IMR-90 (cell line): Measurements from ENCODE around the gene ATP2B2. TPM values are rescaled to one million over a fixed set of nuclear protein-coding genes. Genes with fewer than 3 reads are reported as not detected.

ENCODE experiments used
- ATAC-seq: fragments of 200-7000 bp; cut with Tn5 transposase; 2 replicates; pipeline ENCODE4 v1.9.1; 2020; ENCODE audit warnings: low read depth, mild to moderate bottlenecking, moderate library complexity
- BruUV-seq: library from RNA; stranded (reverse); fragments of 400-500 nt; replicated peaks from 2 replicates; lab custom pipeline; 2021; lab: Mats Ljungman, UMichigan
- CTCF ChIA-PET: fragments of 300-600 bp; formaldehyde crosslinking; extraction: SDS; loops from one replicate; lab custom pipeline; 2021; ENCODE audit warnings: antibody characterized with exemption; lab: Yijun Ruan, JAX
- POLR2A ChIA-PET: fragments of 300-600 bp; sonication (Branson Sonifier 250); formaldehyde crosslinking; loops from one replicate; lab custom pipeline; 2022; ENCODE audit warnings: antibody characterized with exemption; ENCODE audit not compliant: unreplicated experiment; lab: Charles Lee
- DNase-seq: peaks from one replicate; pipeline ENCODE4 v3.0.0; 2013
- H2AFZ ChIP-seq: replicated peaks from 2 replicates; pipeline ENCODE3; 2013; ENCODE audit warnings: low read length, mild to moderate bottlenecking; ENCODE audit not compliant: poor library complexity
- H2AK5ac ChIP-seq: 2 replicates; pipeline ENCODE4 v1.6.1; 2013; ENCODE audit warnings: low read depth, low read length, inconsistent platforms
- H2AK9ac ChIP-seq: replicated peaks from 2 replicates; pipeline ENCODE3; 2013; ENCODE audit warnings: mild to moderate bottlenecking, low read depth, low read length, moderate library complexity; ENCODE audit not compliant: poor library complexity
- H2BK120ac ChIP-seq: 2 replicates; pipeline ENCODE4 v1.6.1; 2013; ENCODE audit warnings: low read depth, low read length, inconsistent platforms
- H2BK15ac ChIP-seq: 3 replicates; pipeline ENCODE4 v1.6.1; 2013; ENCODE audit warnings: low read depth, low read length, inconsistent platforms
- H2BK20ac ChIP-seq: 2 replicates; pipeline ENCODE4 v1.6.1; 2013; ENCODE audit warnings: low read depth, mild to moderate bottlenecking, inconsistent platforms, low read length, moderate library complexity
- H2BK5ac ChIP-seq: 2 replicates; pipeline ENCODE4 v1.6.1; 2013; ENCODE audit warnings: mild to moderate bottlenecking, low read depth, low read length, inconsistent platforms; ENCODE audit not compliant: poor library complexity, severe bottlenecking
- H3K14ac ChIP-seq: replicated peaks from 2 replicates; pipeline ENCODE4 v1.6.1; 2013; ENCODE audit warnings: low read depth, low read length, inconsistent platforms
- H3K18ac ChIP-seq: 2 replicates; pipeline ENCODE4 v1.6.1; 2013; ENCODE audit warnings: low read depth, low read length, control low read depth
- H3K23ac ChIP-seq: 2 replicates; pipeline ENCODE4 v1.6.1; 2013; ENCODE audit warnings: low read depth, low read length, inconsistent platforms
- H3K27ac ChIP-seq: 2 replicates; pipeline ENCODE4 v1.5.1; 2013; ENCODE audit warnings: mild to moderate bottlenecking, control low read depth, low read length; ENCODE audit not compliant: insufficient read depth
- H3K27me3 ChIP-seq: 2 replicates; pipeline ENCODE4 v1.6.1; 2013; ENCODE audit warnings: low read length; ENCODE audit not compliant: control insufficient read depth, insufficient read depth
- H3K36me3 ChIP-seq: 2 replicates; pipeline ENCODE4 v1.6.1; 2013; ENCODE audit warnings: low read length, mixed read lengths; ENCODE audit not compliant: control insufficient read depth, insufficient read depth
- H3K4ac ChIP-seq: 2 replicates; pipeline ENCODE4 v1.6.1; 2013; ENCODE audit warnings: low read depth, low read length, inconsistent platforms
- H3K4me1 ChIP-seq: 2 replicates; pipeline ENCODE4 v1.6.1; 2013; ENCODE audit warnings: low read length, mixed read lengths; ENCODE audit not compliant: control insufficient read depth, insufficient read depth
- H3K4me2 ChIP-seq: 2 replicates; pipeline ENCODE4 v1.6.1; 2013; ENCODE audit warnings: low read depth, mild to moderate bottlenecking, control low read depth, low read length, moderate library complexity
- H3K4me3 ChIP-seq: 2 replicates; pipeline ENCODE4 v1.5.1; 2013; ENCODE audit warnings: low read depth, mild to moderate bottlenecking, control low read depth, low read length, moderate library complexity; ENCODE audit not compliant: insufficient read depth
- H3K56ac ChIP-seq: 2 replicates; pipeline ENCODE4 v1.6.1; 2013; ENCODE audit warnings: low read length, inconsistent platforms; ENCODE audit not compliant: insufficient read depth; ENCODE audit errors: extremely low read depth
- H3K79me1 ChIP-seq, 2 experiments: 2 replicates each; pipeline ENCODE4 v1.6.1; 2013; ENCODE audit warnings: low read length in 2 of 2, inconsistent platforms in 1 of 2, low read depth in 1 of 2
- H3K9ac ChIP-seq: 2 replicates; pipeline ENCODE4 v1.6.1; 2013; ENCODE audit warnings: low read depth, low read length, control low read depth
- H3K9me1 ChIP-seq: 2 replicates; pipeline ENCODE4 v1.6.1; 2013; ENCODE audit warnings: low read length, inconsistent platforms; ENCODE audit not compliant: insufficient read depth
- H3K9me3 ChIP-seq: 2 replicates; pipeline ENCODE4 v1.6.1; 2013; ENCODE audit warnings: low read length; ENCODE audit not compliant: control insufficient read depth, insufficient read depth
- H4K20me1 ChIP-seq: 2 replicates; pipeline ENCODE4 v1.6.1; 2013; ENCODE audit warnings: low read length, inconsistent platforms; ENCODE audit not compliant: insufficient read depth
- H4K5ac ChIP-seq: 2 replicates; pipeline ENCODE4 v1.6.1; 2013; ENCODE audit warnings: mild to moderate bottlenecking, low read depth, low read length, control low read depth
- H4K8ac ChIP-seq, 2 experiments: 2 replicates each; pipeline ENCODE4 v1.6.1; 2013; ENCODE audit warnings: low read depth in 2 of 2, low read length in 2 of 2, control low read depth in 1 of 2, inconsistent platforms in 1 of 2
- H4K91ac ChIP-seq: 2 replicates; pipeline ENCODE4 v1.6.1; 2013; ENCODE audit warnings: low read depth, low read length, inconsistent platforms; ENCODE audit not compliant: insufficient read depth
- BHLHE40 ChIP-seq: fragments of 150-350 bp; IDR thresholded peaks from 2 replicates; pipeline ENCODE4 v1.6.1; 2016; ENCODE audit warnings: mild to moderate bottlenecking, low read depth, low read length
- CEBPB ChIP-seq: IDR thresholded peaks from 2 replicates; pipeline ENCODE4 v1.6.1; 2012; ENCODE audit warnings: low read depth, low read length, improper control_type of control experiment
- MAZ ChIP-seq: IDR thresholded peaks from 2 replicates; pipeline ENCODE4 v1.6.1; 2012; ENCODE audit warnings: low read depth, mild to moderate bottlenecking, low read length, improper control_type of control experiment, moderate library complexity, borderline replicate concordance
- NFE2L2 ChIP-seq: fragments of 150-350 bp; IDR thresholded peaks from 2 replicates; pipeline ENCODE4 v1.6.1; 2016; ENCODE audit warnings: low read depth, mild to moderate bottlenecking, low read length
- POLR2A ChIP-seq: IDR thresholded peaks from 2 replicates; pipeline ENCODE4 v1.6.1; 2012; ENCODE audit warnings: mild to moderate bottlenecking, low read depth, low read length
- RCOR1 ChIP-seq: IDR thresholded peaks from 2 replicates; pipeline ENCODE4 v1.6.1; 2012; ENCODE audit warnings: mild to moderate bottlenecking, low read length, improper control_type of control experiment; ENCODE audit not compliant: insufficient replicate concordance
- RFX5 ChIP-seq: IDR thresholded peaks from 2 replicates; pipeline ENCODE4 v1.8.0; 2012; ENCODE audit warnings: low read depth, mild to moderate bottlenecking, low read length, moderate library complexity
- SMC3 ChIP-seq: fragments of 150-350 bp; IDR thresholded peaks from 2 replicates; pipeline ENCODE4 v1.6.1; 2016; ENCODE audit warnings: low read depth, mild to moderate bottlenecking, antibody characterized with exemption, low read length, moderate library complexity
- WGBS, 2 experiments: methylation state at CpG; one replicate each; pipeline versions ENCODE4 v1.1.5 to v1.1.7; 2013; ENCODE audit warnings: missing lambda C conversion rate in 2 of 2; ENCODE audit not compliant: insufficient read length in 1 of 2; ENCODE audit errors: extremely low coverage in 2 of 2; 5-methylcytosine and 5-hydroxymethylcytosine counted together
- dilution Hi-C: fragments of 300-500 bp; cut with HindIII; formaldehyde crosslinking; loops from one replicate; pipeline ENCODE4 v1.14.3; 2018; ENCODE audit warnings: low sequenced_read_pairs; ENCODE audit not compliant: unreplicated experiment
- in situ Hi-C: fragments of 300-500 bp; cut with MboI; formaldehyde crosslinking; loops from 3 replicates; pipeline ENCODE4 v1.14.3; 2019; ENCODE audit warnings: low sequenced_read_pairs, inconsistent platforms, mixed read lengths
- intact Hi-C: fragments of 100-400 bp; cut with micrococcal nuclease; formaldehyde crosslinking; loops from 2 replicates; pipeline ENCODE4 v1.10.0; 2022
- polyA plus RNA-seq, 3 experiments: library from polyadenylated mRNA; depleted of rRNA; stranded (reverse); fragments of >200 nt; gene quantifications; 2 replicates each; pipeline ENCODE4 v1.2.3, GENCODE V29; 2012; ENCODE audit warnings: low replicate concordance in 1 of 3
- total RNA-seq: library from RNA; depleted of rRNA; stranded (reverse); fragments of >200 nt; gene quantifications from 2 replicates; pipeline ENCODE4 v1.2.3, GENCODE V29; 2012
- TF ChIP-seq, protein P1 (sequence below): fragments of 150-350 bp; IDR thresholded peaks from 2 replicates; pipeline ENCODE4 v1.6.1; 2017; ENCODE audit warnings: mild to moderate bottlenecking, antibody characterized with exemption, low read length, low read depth

The ATP2B2 gene
- total and polyA plus RNA-seq, 2 of the 4 experiments (the other 2 are of a cell fraction): under 0.01 to 0.02 TPM

- Histone ChIP-seq H4K91ac (no peak overlapping the region), H2AK9ac (peak overlapping the region; percentile 9), H4K20me1 (no peaks in the 10 kb centered on the region), H3K4me1 (no peaks in the 10 kb centered on the region), H3K79me1 (no peaks in the 10 kb centered on the region; a peak in 1 of 4 replicates), H3K9me3 (no peaks in the 10 kb centered on the region), H3K56ac (no peak overlapping the region), H3K4me2 (no peak overlapping the region), H3K4ac (no peak overlapping the region), H3K23ac (no peak overlapping the region), H2AK5ac (no peak overlapping the region), H3K4me3 (no peak overlapping the region), H3K27ac (no peak overlapping the region), H2BK20ac (no peak overlapping the region), H3K36me3 (peaks cover 28% of the 10 kb centered on the region), H3K18ac (no peak overlapping the region), H4K8ac (no peak overlapping the region), H4K5ac (no peak overlapping the region), H2BK120ac (no peak overlapping the region), H2AFZ (no peak overlapping the region), H2BK5ac (no peak overlapping the region), H3K9me1 (peaks cover 3% of the 10 kb centered on the region; the same call in 1 of the 2 replicates), H2BK15ac (no peak overlapping the region), H3K9ac (no peak overlapping the region), H3K27me3 (no peaks in the 10 kb centered on the region), H3K14ac (no peak overlapping the region)
- in situ Hi-C loops (no loop called here), dilution Hi-C loops (no loop called here), intact Hi-C loops (loop anchor here (10.0 kb wide), 1 partner anchor 444 kb away; the partner anchor contains the start of gene RPUSD3)
- TF ChIP-seq CEBPB (no peak), SMC3 (no peak), RFX5 (no peak), RCOR1 (no peak), BHLHE40 (no peak), NFE2L2 (no peak), POLR2A (no peak), MAZ (no peak)
- TF ChIP-seq, protein P1, sequence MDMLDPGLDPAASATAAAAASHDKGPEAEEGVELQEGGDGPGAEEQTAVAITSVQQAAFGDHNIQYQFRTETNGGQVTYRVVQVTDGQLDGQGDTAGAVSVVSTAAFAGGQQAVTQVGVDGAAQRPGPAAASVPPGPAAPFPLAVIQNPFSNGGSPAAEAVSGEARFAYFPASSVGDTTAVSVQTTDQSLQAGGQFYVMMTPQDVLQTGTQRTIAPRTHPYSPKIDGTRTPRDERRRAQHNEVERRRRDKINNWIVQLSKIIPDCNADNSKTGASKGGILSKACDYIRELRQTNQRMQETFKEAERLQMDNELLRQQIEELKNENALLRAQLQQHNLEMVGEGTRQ: no peak
- no peak for DNase-seq
- BruUV-seq: no TSS peak
- WGBS, 2 experiments: 95% methylated on average over 3 of the region's 11 CpGs; no CpG with 5 or more reads in 1 of the 2 experiments
- no peak for ATAC-seq
- ChIA-PET POLR2A (no interaction called here), CTCF (no interaction called here)
Observed at GRCh38 chr3:10288575-10288960, 216.8 kb downstream of the ATP2B2 start.
